Measurements from ENCODE around the gene IFNW1. TPM values are rescaled to one million over a fixed set of nuclear protein-coding genes. Genes with fewer than 3 reads are reported as not detected.
"Not testable (repeated sequence)": the region's sequence is repeated elsewhere in the genome, so short reads cannot be mapped to it uniquely, and the experiment has no call there.

The IFNW1 gene
- polyA plus RNA-seq, 1 experiment: not detected

DNA sequence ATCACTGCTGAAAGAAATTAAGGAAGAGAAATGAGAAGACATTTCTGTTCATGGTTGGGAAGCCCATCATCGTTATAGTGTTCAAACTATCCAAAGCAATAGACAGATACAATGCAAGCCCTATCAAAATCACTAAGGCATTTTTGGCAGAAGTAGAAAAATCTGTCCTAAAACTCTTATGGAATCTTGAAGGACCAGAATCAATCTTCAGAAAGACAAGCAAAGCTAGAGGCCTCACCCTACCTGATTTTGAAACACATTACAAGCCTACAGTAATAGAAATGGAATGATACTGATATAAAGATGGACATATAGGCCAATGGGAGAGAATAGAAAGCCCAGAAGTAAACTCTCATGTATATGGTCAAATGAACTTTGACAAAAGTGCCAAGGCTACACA is 29.7 kb upstream of the IFNW1 start:
- H3K4me3 ChIP-seq (ENCODE audit: low read depth, low read length): no peak overlapping the region
- no peaks in the 10 kb centered on the region for H3K27me3 ChIP-seq (ENCODE audit: control insufficient read depth, insufficient read depth, low read length)
- ChIA-PET POLR2A (no interaction called here), CTCF (no interaction called here)
- no peak for DNase-seq (ENCODE audit: low read depth, low spot score)
- TF ChIP-seq, protein P1, sequence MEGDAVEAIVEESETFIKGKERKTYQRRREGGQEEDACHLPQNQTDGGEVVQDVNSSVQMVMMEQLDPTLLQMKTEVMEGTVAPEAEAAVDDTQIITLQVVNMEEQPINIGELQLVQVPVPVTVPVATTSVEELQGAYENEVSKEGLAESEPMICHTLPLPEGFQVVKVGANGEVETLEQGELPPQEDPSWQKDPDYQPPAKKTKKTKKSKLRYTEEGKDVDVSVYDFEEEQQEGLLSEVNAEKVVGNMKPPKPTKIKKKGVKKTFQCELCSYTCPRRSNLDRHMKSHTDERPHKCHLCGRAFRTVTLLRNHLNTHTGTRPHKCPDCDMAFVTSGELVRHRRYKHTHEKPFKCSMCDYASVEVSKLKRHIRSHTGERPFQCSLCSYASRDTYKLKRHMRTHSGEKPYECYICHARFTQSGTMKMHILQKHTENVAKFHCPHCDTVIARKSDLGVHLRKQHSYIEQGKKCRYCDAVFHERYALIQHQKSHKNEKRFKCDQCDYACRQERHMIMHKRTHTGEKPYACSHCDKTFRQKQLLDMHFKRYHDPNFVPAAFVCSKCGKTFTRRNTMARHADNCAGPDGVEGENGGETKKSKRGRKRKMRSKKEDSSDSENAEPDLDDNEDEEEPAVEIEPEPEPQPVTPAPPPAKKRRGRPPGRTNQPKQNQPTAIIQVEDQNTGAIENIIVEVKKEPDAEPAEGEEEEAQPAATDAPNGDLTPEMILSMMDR (IDR thresholded peaks at IDR 0.05; ENCODE audit: low read depth, low read length): no peak
- no peak overlapping the region for H3K27ac ChIP-seq (ENCODE audit: low read depth, low read length)
- H3K9me3 ChIP-seq (ENCODE audit: control insufficient read depth, insufficient read depth, low read length): no peaks in the 10 kb centered on the region

DNA sequence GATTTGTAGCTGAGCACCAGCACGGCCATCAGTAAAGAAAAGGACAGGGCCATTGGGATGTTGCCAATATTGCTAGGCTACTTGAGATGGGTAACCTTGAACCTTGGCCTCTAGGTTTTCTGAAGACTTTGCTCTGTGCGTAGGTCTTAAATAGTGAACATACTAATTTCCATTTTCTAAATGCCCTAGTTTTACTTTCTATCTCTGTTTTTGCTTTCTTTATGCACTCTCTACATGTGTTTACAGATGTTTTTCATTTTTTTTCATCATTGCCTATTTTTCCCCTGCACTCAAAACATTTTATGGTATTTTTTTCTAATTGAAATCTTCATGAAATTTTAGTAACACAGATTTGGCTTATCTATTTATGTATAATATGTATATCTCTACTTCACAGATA is 24.9 kb upstream of the IFNW1 start, which contains the start of gene IFNA21:
Gene IFNA21, minus strand, starts transcription at position 101 of the 400 bp plus-strand sequence. Its CDS starts 48 bp downstream, at position 53.
- POLR2A ChIA-PET; H3K27ac ChIP-seq (ENCODE audit: low read depth, low read length); H3K9me3 ChIP-seq (ENCODE audit: control insufficient read depth, insufficient read depth, low read length); DNase-seq (ENCODE audit: low read depth, low spot score); CTCF ChIA-PET; H3K4me3 ChIP-seq (ENCODE audit: low read depth, low read length); H3K27me3 ChIP-seq (ENCODE audit: control insufficient read depth, insufficient read depth, low read length): not testable (repeated sequence)

DNA sequence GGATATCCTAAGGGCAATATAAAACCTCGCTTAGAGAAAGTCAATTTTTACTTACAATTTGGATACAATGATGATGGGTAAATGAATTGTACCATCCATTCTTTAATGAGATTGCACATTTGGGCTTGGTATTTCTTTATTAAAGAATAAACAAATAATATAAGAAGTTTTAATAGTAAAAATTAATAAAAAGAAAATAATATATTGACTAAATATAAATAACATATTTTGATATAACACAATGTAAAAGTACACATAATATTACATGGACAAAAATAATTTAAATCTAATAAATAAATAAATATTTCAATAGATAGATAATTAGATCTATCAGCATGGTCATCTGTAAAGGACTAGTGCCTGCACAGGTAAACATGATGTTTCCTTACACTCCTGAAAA is 23.9 kb upstream of the IFNW1 start:
- Histone ChIP-seq H3K9me3 (ENCODE audit: control insufficient read depth, insufficient read depth, low read length) (no peaks in the 10 kb centered on the region), H3K27ac (ENCODE audit: low read depth, low read length) (no peak overlapping the region), H3K4me3 (ENCODE audit: low read depth, low read length) (no peak overlapping the region), H3K27me3 (ENCODE audit: control insufficient read depth, insufficient read depth, low read length) (no peaks in the 10 kb centered on the region)
- ChIA-PET POLR2A (no interaction called here), CTCF (no interaction called here)
- no peak for DNase-seq (ENCODE audit: low read depth, low spot score)
- TF ChIP-seq, protein P1 (IDR thresholded peaks at IDR 0.05; ENCODE audit: low read depth, low read length): no peak

DNA sequence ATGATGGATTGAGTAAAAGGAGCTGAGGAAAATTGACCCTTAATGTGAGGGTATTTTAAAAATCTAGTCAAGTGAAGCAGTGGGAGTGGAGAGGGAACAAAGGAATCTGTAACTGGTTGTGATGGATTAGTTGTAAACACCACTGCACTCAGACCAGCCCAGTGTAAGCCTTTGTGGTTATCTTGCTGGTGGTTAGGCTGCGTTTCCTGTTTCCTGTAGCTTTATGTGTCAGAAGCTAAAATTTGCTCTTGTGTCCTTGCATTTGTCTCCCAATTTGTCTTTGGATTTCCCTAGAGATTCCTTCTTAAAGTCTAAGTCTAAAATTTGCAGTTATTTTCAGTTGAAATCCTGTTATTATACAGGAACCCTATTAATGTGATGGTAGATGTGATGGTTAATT is 18.5 kb upstream of the IFNW1 start:
- TF ChIP-seq, protein P1 (IDR thresholded peaks at IDR 0.05; ENCODE audit: low read depth, low read length): no peak
- Histone ChIP-seq H3K4me3 (ENCODE audit: low read depth, low read length) (no peak overlapping the region), H3K27me3 (ENCODE audit: control insufficient read depth, insufficient read depth, low read length) (no peaks in the 10 kb centered on the region), H3K27ac (ENCODE audit: low read depth, low read length) (no peak overlapping the region), H3K9me3 (ENCODE audit: control insufficient read depth, insufficient read depth, low read length) (no peaks in the 10 kb centered on the region)
- POLR2A ChIA-PET: no interaction called here
- no peak for DNase-seq (ENCODE audit: low read depth, low spot score)
- CTCF ChIA-PET: no interaction called here

DNA sequence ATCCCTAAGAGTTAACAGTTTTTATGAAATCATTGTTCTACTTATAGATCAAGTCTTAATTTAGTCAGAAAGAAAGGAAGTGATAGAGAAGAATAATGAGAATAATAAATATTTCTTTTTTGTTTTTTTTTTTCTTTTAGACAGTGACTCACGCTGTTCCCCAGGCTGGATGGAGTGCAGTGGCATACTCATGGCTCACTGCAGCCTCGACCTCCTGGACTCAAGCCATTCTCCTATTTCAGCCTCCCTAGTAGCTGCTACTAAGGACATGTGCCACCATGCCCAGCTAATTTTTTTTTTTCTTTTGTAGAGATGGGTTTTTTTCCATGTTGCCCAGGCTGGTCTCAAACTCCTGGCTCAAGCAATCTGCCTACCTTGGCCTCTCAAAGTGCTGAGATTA is 13.9 kb upstream of the IFNW1 start:
- TF ChIP-seq, protein P1 (IDR thresholded peaks at IDR 0.05; ENCODE audit: low read depth, low read length): no peak
- H3K9me3 ChIP-seq (ENCODE audit: control insufficient read depth, insufficient read depth, low read length): no peaks in the 10 kb centered on the region
- no peak for DNase-seq (ENCODE audit: low read depth, low spot score)
- ChIA-PET CTCF (no interaction called here), POLR2A (no interaction called here)
- no peak overlapping the region for H3K27ac ChIP-seq (ENCODE audit: low read depth, low read length)
- H3K27me3 ChIP-seq (ENCODE audit: control insufficient read depth, insufficient read depth, low read length): no peaks in the 10 kb centered on the region
- H3K4me3 ChIP-seq (ENCODE audit: low read depth, low read length): no peak overlapping the region

Measured in AG04450 (cell line).